ENCODE measurements around the gene TNRC6A. TPM values are rescaled to one million over a fixed set of nuclear protein-coding genes. Genes with fewer than 3 reads are reported as not detected.

The TNRC6A gene
- total and polyA plus RNA-seq, 2 of the 13 experiments (the other 11 are each of a cell fraction or from before 2014, with no cell fraction given): 30.9 to 43.6 TPM

DNA sequence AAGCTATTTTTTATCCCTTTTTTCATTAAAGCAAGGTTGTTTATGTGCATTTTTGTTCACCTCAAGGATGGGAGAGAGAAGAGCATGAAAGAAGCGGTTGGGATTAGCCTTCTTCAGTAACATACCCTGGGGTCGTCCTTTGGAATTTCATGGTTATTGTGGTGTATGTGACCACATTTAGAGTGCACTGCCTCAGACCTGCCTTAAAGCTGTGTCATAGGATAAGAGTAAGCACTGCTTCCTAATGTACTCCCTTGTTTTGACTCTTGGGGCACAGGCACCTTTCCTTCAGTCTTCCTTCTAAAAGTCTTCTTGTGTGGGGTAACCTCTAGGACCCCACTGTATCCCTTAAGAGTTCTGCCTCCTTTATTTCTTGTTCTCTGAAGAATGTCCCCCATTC is 28.9 kb downstream of the TNRC6A start:
- Histone ChIP-seq H3K27me3 (ENCODE audit: control insufficient read depth in 1 of 2, insufficient read depth in 2 of 2, low read length in 2 of 2) (no peaks in the 10 kb centered on the region), H3K4me1 (ENCODE audit: insufficient read depth, low read length) (peaks cover 16% of the 10 kb centered on the region), H3K9me3 (ENCODE audit: low read length) (no peaks in the 10 kb centered on the region), H3K4me2 (ENCODE audit: low read depth, low read length) (no peak overlapping the region), H3K27ac (ENCODE audit: extremely low read length, insufficient read depth, low read length) (no peak overlapping the region), H2AFZ (ENCODE audit: low read length) (no peak overlapping the region), H3K36me3 (replicated peaks in 1 of 2; ENCODE audit: control insufficient read depth in 1 of 2, insufficient read depth in 2 of 2, low read length in 2 of 2) (peaks cover 10 to 49% of the 10 kb centered on the region in 2 experiments), H3K4me3 (replicated peaks in 1 of 3; ENCODE audit: insufficient read depth in 1 of 3, low read depth in 2 of 3, low read length in 3 of 3) (no peak overlapping the region), H3K79me2 (ENCODE audit: insufficient read depth, low read length) (peaks cover 82% of the 10 kb centered on the region), H3K9ac (ENCODE audit: insufficient read depth, low read depth, low read length) (no peak overlapping the region), H4K20me1 (ENCODE audit: insufficient read depth, low read length) (peaks cover 50% of the 10 kb centered on the region)
- intact Hi-C loops (cut with micrococcal nuclease; ENCODE audit: unreplicated experiment) (no loop called here), in situ Hi-C loops (cut with HindIII; ENCODE audit: extremely low pct_ligation_motif_present, low pct_unique_long_range_greater_than_20kb) (no loop called here)
- no peak for TF ChIP-seq NFYC (CRISPR knock-in tag; IDR thresholded peaks at IDR 0.05)
- TF ChIP-seq ZFP82 (CRISPR knock-in tag; IDR thresholded peaks at IDR 0.05; ENCODE audit: borderline replicate concordance): no peak
- TF ChIP-seq ZBTB3 (CRISPR knock-in tag; IDR thresholded peaks at IDR 0.05; ENCODE audit: borderline replicate concordance, low read depth): no peak
- TF ChIP-seq, protein P1, sequence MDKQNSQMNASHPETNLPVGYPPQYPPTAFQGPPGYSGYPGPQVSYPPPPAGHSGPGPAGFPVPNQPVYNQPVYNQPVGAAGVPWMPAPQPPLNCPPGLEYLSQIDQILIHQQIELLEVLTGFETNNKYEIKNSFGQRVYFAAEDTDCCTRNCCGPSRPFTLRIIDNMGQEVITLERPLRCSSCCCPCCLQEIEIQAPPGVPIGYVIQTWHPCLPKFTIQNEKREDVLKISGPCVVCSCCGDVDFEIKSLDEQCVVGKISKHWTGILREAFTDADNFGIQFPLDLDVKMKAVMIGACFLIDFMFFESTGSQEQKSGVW (CRISPR knock-in tag; IDR thresholded peaks at IDR 0.05; ENCODE audit: borderline replicate concordance): no peak
- POLR2A ChIA-PET: no interaction called here
- 100% methylated on average over 2 of the region's 2 CpGs for WGBS (ENCODE audit: low lambda C conversion rate)
- no peak for FAIRE-seq
- ATAC-seq: no peak
- no TSS peak for BruUV-seq (replicated peaks)
- no peak for DNase-seq (ENCODE audit: low spot score)
- CTCF ChIA-PET (ENCODE audit: low intra/inter-chr PET ratio, low total read pairs): no interaction called here

- Histone ChIP-seq H3K27ac (ENCODE audit: extremely low read length, insufficient read depth, low read length) (no peak overlapping the region), H3K27me3 (ENCODE audit: control insufficient read depth in 1 of 2, insufficient read depth in 2 of 2, low read length in 2 of 2) (no peaks in the 10 kb centered on the region), H2AFZ (ENCODE audit: low read length) (no peak overlapping the region), H3K4me1 (ENCODE audit: insufficient read depth, low read length) (peaks cover 16% of the 10 kb centered on the region), H3K4me2 (ENCODE audit: low read depth, low read length) (no peak overlapping the region), H3K36me3 (replicated peaks in 1 of 2; ENCODE audit: control insufficient read depth in 1 of 2, insufficient read depth in 2 of 2, low read length in 2 of 2) (peaks cover 11 to 52% of the 10 kb centered on the region in 2 experiments), H3K4me3 (replicated peaks in 1 of 3; ENCODE audit: insufficient read depth in 1 of 3, low read depth in 2 of 3, low read length in 3 of 3) (no peak overlapping the region), H3K9ac (ENCODE audit: insufficient read depth, low read depth, low read length) (no peak overlapping the region), H3K79me2 (ENCODE audit: insufficient read depth, low read length) (peaks cover 77% of the 10 kb centered on the region), H3K9me3 (ENCODE audit: low read length) (no peaks in the 10 kb centered on the region), H4K20me1 (ENCODE audit: insufficient read depth, low read length) (peaks cover 44% of the 10 kb centered on the region)
- in situ Hi-C loops (cut with HindIII; ENCODE audit: extremely low pct_ligation_motif_present, low pct_unique_long_range_greater_than_20kb): no loop called here
- 97% methylated on average over 2 of the region's 2 CpGs for WGBS (ENCODE audit: low lambda C conversion rate)
- ChIA-PET POLR2A (no interaction called here), CTCF (ENCODE audit: low intra/inter-chr PET ratio, low total read pairs) (no interaction called here)
- BruUV-seq (replicated peaks): no TSS peak
- DNase-seq (ENCODE audit: low spot score) (no peak), FAIRE-seq (no peak), ATAC-seq (no peak)
- intact Hi-C loops (cut with micrococcal nuclease; ENCODE audit: unreplicated experiment): no loop called here
- TF ChIP-seq POLR2AphosphoS5 (IDR thresholded peaks at IDR 0.05; ENCODE audit: low read depth, low read length) (no peak), EP300 (IDR thresholded peaks at IDR 0.05; ENCODE audit: low read depth in 2 of 2, low read length in 2 of 2) (no peak), EP300 (CRISPR knock-in tag; IDR thresholded peaks at IDR 0.05; ENCODE audit: borderline replicate concordance) (no peak), PAWR (CRISPR knock-in tag; IDR thresholded peaks at IDR 0.05; ENCODE audit: borderline replicate concordance) (no peak), ZFP36L1 (CRISPR knock-in tag; IDR thresholded peaks at IDR 0.05) (no peak), ADNP (CRISPR knock-in tag; IDR thresholded peaks at IDR 0.05) (no peak), SMYD3 (CRISPR knock-in tag; IDR thresholded peaks at IDR 0.05) (no peak), IKZF1 (IDR thresholded peaks at IDR 0.05) (no peak), FLYWCH1 (CRISPR knock-in tag; IDR thresholded peaks at IDR 0.05) (no peak), PTBP1 (IDR thresholded peaks at IDR 0.05; ENCODE audit: low read depth, low read length, poor library complexity, severe bottlenecking) (no peak), SYNCRIP (IDR thresholded peaks at IDR 0.05; ENCODE audit: insufficient read depth, low read depth, low read length) (no peak), ELK4 (CRISPR knock-in tag; IDR thresholded peaks at IDR 0.05; ENCODE audit: borderline replicate concordance) (no peak), ZNF713 (CRISPR knock-in tag; IDR thresholded peaks at IDR 0.05) (no peak), ZFAT (CRISPR knock-in tag; conservative IDR thresholded peaks at IDR 0.05) (no peak)
- TF ChIP-seq, protein P2, sequence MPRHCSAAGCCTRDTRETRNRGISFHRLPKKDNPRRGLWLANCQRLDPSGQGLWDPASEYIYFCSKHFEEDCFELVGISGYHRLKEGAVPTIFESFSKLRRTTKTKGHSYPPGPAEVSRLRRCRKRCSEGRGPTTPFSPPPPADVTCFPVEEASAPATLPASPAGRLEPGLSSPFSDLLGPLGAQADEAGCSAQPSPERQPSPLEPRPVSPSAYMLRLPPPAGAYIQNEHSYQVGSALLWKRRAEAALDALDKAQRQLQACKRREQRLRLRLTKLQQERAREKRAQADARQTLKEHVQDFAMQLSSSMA (CRISPR knock-in tag; IDR thresholded peaks at IDR 0.05): no peak
Observed at GRCh38 chr16:24759006-24759405, 29.6 kb downstream of the TNRC6A start.
